Lung microvascular endothelial cell (primary cell): ENCODE measurements around the gene DNAJC11. TPM values are rescaled to one million over a fixed set of nuclear protein-coding genes. Genes with fewer than 3 reads are reported as not detected.
"Not testable (repeated sequence)": the region's sequence is repeated elsewhere in the genome, so short reads cannot be mapped to it uniquely, and the experiment has no call there.

Experiments used
- DNase-seq, 2 donors: peaks; one replicate each; pipeline versions ENCODE4 v3.0.0 to v3.0.0-alpha.2; 2010; ENCODE audit warnings: low read depth in 2 of 2
- total RNA-seq: library from RNA; depleted of rRNA; stranded (reverse); fragments of >200 nt; gene quantifications from 2 replicates; pipeline ENCODE4 v1.2.1, GENCODE V29; 2014

The DNAJC11 gene
- total RNA-seq, 1 donor from 2014 or later, result 41.1 TPM

- DNase-seq, result no peak
These were observed 48.6 kb downstream of the DNAJC11 start for GRCh38 chr1:6652986-6653385.

- DNase-seq, result no peak
These were observed 49.7 kb downstream of the DNAJC11 start for GRCh38 chr1:6651909-6652308.

GRCh38 chr1:6648556-6648955 lies 53.1 kb downstream of the DNAJC11 start:
- no peak for DNase-seq

- DNase-seq, result peak; percentile 66
These were observed 55.0 kb downstream of the DNAJC11 start for GRCh38 chr1:6646499-6647148.

DNA sequence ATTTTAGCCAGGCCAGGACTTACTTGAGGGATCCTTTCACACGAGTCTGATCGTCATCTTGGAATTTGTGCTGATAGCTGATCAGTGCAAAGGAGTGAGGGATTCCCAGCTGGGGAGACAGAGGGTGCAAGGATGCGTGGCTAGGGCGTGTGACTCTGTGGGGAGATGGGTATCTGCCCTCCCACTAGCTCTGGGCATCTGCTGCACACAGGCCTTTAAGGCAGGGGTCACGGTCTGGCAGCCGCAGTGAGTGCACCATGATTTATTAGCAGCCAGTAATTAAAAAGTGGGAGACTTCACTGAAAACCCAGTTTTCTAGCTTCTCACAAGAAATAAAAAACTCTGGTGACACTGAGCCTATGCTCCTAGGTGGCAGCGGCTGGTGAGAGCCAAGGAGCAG lies 56.6 kb downstream of the DNAJC11 start:
- DNase-seq, result no peak

GRCh38 chr1:6640867-6641266 lies 60.7 kb downstream of the DNAJC11 start:
- not testable (repeated sequence) for DNase-seq

DNA sequence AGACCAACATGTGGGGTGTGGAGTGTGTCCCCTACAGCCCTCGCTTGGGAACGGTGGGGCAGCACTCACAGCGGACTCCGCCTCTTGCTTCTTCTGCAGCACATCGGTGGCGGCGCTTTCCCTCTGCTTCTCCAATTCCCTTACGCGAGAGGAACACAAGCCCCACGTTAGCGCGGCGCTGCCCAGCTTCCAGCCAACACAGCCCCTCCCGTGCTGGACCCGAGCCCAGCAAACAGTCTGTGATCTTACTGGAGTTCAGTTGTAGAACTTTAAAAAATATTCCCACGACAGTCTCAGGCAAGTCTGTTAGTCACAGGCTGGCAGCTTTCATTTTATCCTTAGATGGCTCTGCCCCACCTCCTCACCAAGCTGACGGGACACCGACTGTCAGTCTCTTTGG lies 63.4 kb downstream of the DNAJC11 start:
- DNase-seq, result peak in 1 of 2 donors; percentile 31

- DNase-seq, result no peak
These were observed 63.8 kb downstream of the DNAJC11 start for GRCh38 chr1:6637770-6638169.

- not testable (repeated sequence) for DNase-seq
These were observed 64.8 kb downstream of the DNAJC11 start for GRCh38 chr1:6636778-6637177.

- DNase-seq, result no peak
These were observed 65.5 kb downstream of the DNAJC11 start for GRCh38 chr1:6635910-6636760.

- DNase-seq, result no peak
These were observed 66.3 kb downstream of the DNAJC11 start for GRCh38 chr1:6635161-6635909.

GRCh38 chr1:6634371-6635052 lies 67.1 kb downstream of the DNAJC11 start:
- peak; percentile 61 to 76 for DNase-seq

GRCh38 chr1:6632588-6633514 lies 68.8 kb downstream of the DNAJC11 start:
- DNase-seq, result no peak

DNA sequence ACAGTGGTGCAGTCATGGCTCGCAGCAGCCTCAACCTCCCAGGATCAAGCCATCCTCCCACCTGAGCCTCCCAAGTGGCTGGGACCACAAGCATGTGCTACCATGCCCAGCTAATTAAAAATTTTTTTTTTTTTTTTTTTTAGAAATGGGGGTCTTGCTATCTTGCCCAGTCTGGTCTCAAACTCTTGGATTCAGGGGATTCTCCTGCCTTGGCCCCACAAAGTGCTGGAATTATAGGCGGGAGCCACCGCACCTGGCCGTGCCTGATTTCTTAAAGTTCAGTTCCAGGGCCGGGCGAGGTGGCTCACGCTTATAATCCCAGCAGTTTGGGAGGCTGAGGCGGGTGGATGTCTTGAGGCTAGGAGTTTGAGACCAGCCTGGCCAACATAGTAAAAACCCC lies 70.6 kb downstream of the DNAJC11 start:
- DNase-seq, result no peak

GRCh38 chr1:6630027-6630426 lies 71.6 kb downstream of the DNAJC11 start:
- DNase-seq, result no peak

- no peak for DNase-seq
These were observed 72.6 kb downstream of the DNAJC11 start for GRCh38 chr1:6628971-6629479.

- no peak for DNase-seq
These were observed 73.6 kb downstream of the DNAJC11 start for GRCh38 chr1:6627841-6628545.

DNA sequence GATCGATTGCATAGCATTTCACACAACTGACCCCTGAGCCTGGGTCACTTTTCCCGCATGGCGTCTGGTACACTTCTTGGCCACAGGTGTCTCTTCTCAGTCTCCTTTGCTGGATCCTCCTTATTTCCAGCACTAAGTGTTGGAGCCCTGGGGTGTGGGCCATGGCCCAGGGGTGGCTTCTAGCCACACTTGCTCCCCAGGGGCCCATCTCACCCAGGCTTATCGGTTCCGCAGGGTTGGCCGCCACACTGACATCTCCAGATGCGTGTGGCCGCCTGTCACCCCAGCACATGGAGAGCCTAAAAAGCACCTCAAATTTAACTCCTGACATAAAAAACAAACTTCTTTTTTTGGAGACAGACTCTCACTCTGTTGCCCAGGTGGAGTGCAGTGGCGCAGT lies 74.6 kb downstream of the DNAJC11 start:
- no peak for DNase-seq

DNA sequence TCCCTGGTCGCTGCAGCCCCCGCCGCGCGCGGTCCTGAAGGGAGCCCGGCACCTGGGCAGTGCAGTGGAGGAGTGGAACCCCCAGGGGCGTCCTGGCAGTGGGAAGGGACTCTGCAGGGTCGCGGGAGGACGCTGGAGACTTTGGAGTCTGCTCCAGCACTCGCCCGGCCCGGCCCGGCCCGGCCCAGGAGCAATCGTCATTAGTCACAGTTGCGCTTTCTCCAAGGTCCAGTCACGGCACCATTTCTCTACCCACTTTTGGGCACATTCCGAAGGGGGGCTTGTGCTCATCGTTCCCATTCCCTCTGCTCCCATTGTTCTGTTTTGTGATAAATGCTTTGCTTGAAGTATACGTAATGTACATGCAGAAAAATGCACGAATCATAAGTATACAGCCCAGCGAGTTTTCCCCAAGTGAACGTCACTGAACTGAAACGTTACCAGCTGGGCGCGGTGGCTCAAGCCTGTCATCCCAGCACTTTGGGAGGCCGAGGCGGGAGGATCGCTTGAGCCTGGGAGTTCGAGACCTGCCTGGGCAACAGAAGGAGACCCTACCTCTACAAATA lies 75.9 kb downstream of the DNAJC11 start:
- peak; percentile 45 to 53 for DNase-seq
